IPS DF 4.7 (cell line): ENCODE data around the gene ABHD1.

ENCODE experiments used
- DNase-seq: peaks from one replicate; pipeline ENCODE4 v3.0.0-alpha.2; 2013; ENCODE audit warnings: low spot score; ENCODE audit errors: extremely low read depth

The ABHD1 gene

GRCh38 chr2:27086724-27087593 lies 36.7 kb upstream of the ABHD1 start, which contains the start of gene KHK:
Gene KHK (plus strand): TSS chr2:27086772. CDS start chr2:27087260, 488 bp downstream.
- DNase-seq = no peak

- DNase-seq = no peak
Measured at GRCh38 chr2:27087823-27088410, 35.7 kb upstream of the ABHD1 start.

GRCh38 chr2:27088634-27089033 lies 35.0 kb upstream of the ABHD1 start:
- no peak for DNase-seq

DNA sequence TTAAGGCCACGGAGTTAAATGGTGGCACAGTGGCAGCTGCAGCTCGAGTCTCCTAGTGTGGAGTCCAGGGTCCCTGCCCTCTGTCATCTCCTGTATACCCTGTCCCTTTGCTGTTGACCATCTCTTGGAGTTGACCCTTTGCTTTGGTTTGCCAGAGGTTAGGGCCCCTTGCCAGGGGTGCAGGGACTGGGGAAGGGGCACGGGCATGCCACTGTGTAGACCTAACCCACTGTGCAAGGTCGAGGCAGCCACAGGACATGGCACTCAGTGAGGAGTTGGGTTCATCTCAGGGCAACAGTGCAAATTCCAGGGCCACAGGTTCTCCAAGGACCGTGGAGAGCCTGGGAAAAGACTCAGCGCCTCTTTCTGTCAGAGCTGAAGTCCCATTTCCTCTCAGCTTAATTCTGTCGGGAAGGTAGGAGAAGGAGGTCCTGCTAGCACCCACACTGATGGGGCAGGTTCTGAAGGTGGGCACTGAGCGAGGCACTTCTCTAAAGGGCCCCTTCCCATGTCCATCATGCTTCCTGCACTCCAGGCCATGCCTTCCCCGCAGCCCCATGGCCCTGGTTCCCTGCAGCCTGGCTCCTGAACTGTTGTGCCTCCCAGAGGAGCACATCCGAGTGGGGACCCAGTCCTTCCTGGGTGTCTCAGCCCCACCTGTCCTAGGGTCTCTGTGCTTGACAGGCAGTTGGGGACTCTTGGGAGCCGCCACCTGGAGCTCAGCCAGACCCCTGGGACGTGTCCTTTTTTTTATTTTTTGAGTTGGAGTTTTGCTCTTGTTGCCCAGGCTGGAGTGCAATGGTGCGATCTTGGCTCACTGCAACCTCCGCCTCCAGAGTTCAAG lies 34.3 kb upstream of the ABHD1 start:
- DNase-seq = no peak

- no peak for DNase-seq
Measured at GRCh38 chr2:27091746-27092695, 31.6 kb upstream of the ABHD1 start.

- no peak for DNase-seq
Measured at GRCh38 chr2:27092696-27093429, 30.8 kb upstream of the ABHD1 start.

GRCh38 chr2:27093430-27094352 lies 29.9 kb upstream of the ABHD1 start:
- DNase-seq = no peak

DNA sequence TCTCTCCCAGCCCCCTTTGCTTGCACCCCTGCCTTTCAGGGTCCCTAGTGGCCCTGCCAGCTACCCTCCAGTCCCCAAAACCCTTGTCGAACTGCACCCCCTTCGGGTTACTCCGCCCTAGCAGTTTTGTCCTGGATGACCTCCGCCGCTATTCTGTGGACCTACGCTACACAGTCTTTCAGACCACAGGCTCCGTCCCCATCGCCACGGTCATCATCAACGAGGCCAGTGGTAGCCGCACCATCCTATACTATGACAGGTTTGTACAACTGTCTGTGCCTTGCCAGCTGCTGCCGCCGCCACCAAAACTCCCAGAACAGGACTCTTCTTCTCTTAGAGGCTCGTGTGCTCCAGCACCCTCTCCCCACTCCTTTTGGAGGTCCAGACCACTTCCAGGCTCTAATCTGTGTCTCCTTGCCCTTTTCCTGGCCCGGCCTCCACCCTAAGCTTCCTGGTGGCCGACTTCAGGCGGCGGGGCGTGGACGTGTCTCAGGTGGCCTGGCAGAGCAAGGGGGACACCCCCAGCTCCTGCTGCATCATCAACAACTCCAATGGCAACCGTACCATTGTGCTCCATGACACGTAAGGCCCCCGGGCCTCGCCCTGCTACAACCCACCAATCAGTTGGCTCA lies 29.1 kb upstream of the ABHD1 start:
- DNase-seq = no peak

GRCh38 chr2:27095427-27095744 lies 28.2 kb upstream of the ABHD1 start:
- DNase-seq = no peak

- DNase-seq = no peak
Measured at GRCh38 chr2:27095745-27096651, 27.6 kb upstream of the ABHD1 start.

DNA sequence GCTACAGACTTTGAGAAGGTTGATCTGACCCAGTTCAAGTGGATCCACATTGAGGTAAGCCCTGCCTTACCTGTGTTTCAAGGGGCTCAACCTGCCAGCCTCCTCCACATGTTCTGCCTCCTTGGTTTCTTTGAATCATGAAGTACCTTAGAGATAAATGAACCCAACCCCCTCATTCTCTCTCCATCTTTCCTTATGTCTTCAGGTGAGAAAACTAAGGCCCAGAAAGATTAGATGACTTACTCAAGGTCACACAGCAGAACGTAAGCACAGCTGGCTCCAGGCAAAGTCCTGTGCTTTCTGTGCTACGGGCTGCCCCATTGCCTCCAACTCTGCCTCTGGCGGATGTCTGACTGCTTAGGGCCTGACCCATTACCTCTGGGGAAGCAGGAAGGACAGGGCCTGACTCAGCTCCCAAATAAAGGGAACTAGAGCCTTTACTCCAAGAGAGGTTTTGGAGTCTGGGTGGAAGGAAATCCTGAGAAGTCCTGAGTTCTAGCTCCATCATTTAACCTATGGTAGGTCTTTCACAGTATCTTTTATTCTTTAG lies 26.8 kb upstream of the ABHD1 start:
- DNase-seq = no peak

DNA sequence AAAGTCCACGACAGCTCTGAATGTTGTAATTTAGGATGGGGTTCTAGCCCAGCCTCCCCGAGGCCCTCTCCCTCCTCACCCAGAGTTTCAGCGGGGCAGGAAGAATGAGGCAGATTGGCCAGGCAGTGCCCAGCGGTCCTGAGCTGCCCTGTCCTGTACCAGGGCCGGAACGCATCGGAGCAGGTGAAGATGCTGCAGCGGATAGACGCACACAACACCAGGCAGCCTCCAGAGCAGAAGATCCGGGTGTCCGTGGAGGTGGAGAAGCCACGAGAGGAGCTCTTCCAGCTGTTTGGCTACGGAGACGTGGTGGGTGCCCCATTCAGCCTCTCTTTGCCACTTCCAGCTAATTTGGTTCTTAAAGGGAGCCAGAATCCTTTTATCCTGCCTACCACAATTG lies 26.3 kb upstream of the ABHD1 start:
- no peak for DNase-seq

DNA sequence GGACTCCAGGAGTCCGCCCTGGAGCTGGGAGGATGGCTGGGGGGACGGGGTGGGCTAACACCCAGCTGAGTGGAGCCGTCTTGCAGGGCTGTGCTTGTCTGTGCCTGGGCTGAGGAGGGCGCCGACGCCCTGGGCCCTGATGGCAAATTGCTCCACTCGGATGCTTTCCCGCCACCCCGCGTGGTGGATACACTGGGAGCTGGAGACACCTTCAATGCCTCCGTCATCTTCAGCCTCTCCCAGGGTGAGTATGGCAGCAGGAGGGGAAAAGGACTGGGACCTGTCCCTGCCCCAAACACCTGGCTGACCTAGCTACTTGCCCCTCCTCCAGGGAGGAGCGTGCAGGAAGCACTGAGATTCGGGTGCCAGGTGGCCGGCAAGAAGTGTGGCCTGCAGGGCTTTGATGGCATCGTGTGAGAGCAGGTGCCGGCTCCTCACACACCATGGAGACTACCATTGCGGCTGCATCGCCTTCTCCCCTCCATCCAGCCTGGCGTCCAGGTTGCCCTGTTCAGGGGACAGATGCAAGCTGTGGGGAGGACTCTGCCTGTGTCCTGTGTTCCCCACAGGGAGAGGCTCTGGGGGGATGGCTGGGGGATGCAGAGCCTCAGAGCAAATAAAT lies 24.2 kb upstream of the ABHD1 start:
- no peak for DNase-seq

DNA sequence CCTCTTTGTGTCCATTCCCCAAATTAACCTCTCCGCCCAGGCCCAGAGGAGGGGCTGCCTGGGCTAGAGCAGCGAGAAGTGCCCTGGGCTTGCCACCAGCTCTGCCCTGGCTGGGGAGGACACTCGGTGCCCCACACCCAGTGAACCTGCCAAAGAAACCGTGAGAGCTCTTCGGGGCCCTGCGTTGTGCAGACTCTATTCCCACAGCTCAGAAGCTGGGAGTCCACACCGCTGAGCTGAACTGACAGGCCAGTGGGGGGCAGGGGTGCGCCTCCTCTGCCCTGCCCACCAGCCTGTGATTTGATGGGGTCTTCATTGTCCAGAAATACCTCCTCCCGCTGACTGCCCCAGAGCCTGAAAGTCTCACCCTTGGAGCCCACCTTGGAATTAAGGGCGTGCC lies 23.6 kb upstream of the ABHD1 start:
- DNase-seq = no peak

DNA sequence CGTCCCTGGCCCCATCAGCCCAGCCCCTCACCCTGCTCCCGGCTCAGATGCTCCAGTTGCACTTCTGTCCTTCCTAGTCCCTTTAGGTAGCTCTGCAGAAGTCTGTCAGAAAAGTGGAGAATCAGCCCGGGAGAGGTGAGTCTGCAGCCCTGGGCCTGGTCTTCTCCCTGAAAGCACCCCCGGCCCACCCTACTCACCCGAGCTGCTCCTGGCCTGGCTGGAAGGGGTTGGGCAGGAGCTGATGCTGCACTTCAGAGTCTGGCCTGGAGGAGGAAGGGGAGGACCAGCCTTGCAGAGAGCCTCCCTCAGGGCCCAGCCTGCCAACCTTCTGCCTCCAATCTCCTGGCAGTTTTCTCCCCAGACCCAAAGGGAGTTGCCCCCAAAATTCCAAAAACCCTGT lies 21.3 kb upstream of the ABHD1 start:
- DNase-seq = no peak

- no peak for DNase-seq
Measured at GRCh38 chr2:27105981-27106380, 17.6 kb upstream of the ABHD1 start.

- no peak for DNase-seq
Measured at GRCh38 chr2:27108221-27108620, 15.4 kb upstream of the ABHD1 start.
